ENCODE results near the gene UBE2N. TPM values are rescaled to one million over a fixed set of nuclear protein-coding genes. Genes with fewer than 3 reads are reported as not detected.

The UBE2N gene
- total RNA-seq, 1 experiment from 2014 or later = 177 TPM

GRCh38 chr12:93427779-93428564, 13.8 kb downstream of the UBE2N start:
- CTCF ChIA-PET = no interaction called here
- Histone ChIP-seq H3K36me3 (ENCODE audit: insufficient read depth, low read length, poor library complexity, severe bottlenecking) (no peaks in the 10 kb centered on the region), H3K27me3 (replicated peaks; ENCODE audit: insufficient read depth, low read depth, low read length, poor library complexity) (no peaks in the 10 kb centered on the region), H3K9me3 (ENCODE audit: low read depth, low read length, poor library complexity, severe bottlenecking) (no peaks in the 10 kb centered on the region), H3K4me3 (ENCODE audit: low read depth, low read length, poor library complexity, severe bottlenecking) (no peak overlapping the region), H3K27ac (ENCODE audit: low read depth, low read length, poor library complexity, severe bottlenecking) (no peak overlapping the region), H3K4me1 (ENCODE audit: insufficient read depth, low read length, poor library complexity, severe bottlenecking) (peaks cover 44% of the 10 kb centered on the region)
- POLR2A ChIA-PET (ENCODE audit: low non-redundant PET) = interaction anchor here (0.6 kb wide), 1 partner anchor 23 kb away, joined by 3 read pairs; no protein-coding TSS in a partner anchor
- BruUV-seq (replicated peaks) = no TSS peak
- TF ChIP-seq CTCF (conservative IDR thresholded peaks at IDR 0.05; ENCODE audit: low read depth, low read length) (no peak), EZH2 (IDR thresholded peaks at IDR 0.05; ENCODE audit: borderline replicate concordance, low read depth, low read length, poor library complexity, severe bottlenecking) (no peak)
- DNase-seq (ENCODE audit: low spot score) = no peak
- intact Hi-C loops (cut with micrococcal nuclease; ENCODE audit: unreplicated experiment) = loop anchor here (10.0 kb wide), 1 partner anchor 677 kb away; no protein-coding TSS in a partner anchor

- H3K4me3 ChIP-seq (ENCODE audit: low read depth, low read length, poor library complexity, severe bottlenecking) = no peak overlapping the region
- no TSS peak for BruUV-seq (replicated peaks)
- ChIA-PET POLR2A (ENCODE audit: low non-redundant PET) (interaction anchor here (0.7 kb wide), 1 partner anchor 15 kb away, joined by 3 read pairs; the partner anchor contains the start of gene UBE2N), CTCF (interaction anchor here (0.7 kb wide), 1 partner anchor 8 kb away, joined by 5 read pairs; no protein-coding TSS in a partner anchor)
- H3K36me3 ChIP-seq (ENCODE audit: insufficient read depth, low read length, poor library complexity, severe bottlenecking) = no peaks in the 10 kb centered on the region
- H3K27ac ChIP-seq (ENCODE audit: low read depth, low read length, poor library complexity, severe bottlenecking) = peak overlapping the region; percentile 33
- no peak for DNase-seq (ENCODE audit: low spot score)
- no peaks in the 10 kb centered on the region for H3K9me3 ChIP-seq (ENCODE audit: low read depth, low read length, poor library complexity, severe bottlenecking)
- peaks cover 59% of the 10 kb centered on the region for H3K4me1 ChIP-seq (ENCODE audit: insufficient read depth, low read length, poor library complexity, severe bottlenecking)
- no peaks in the 10 kb centered on the region for H3K27me3 ChIP-seq (replicated peaks; ENCODE audit: insufficient read depth, low read depth, low read length, poor library complexity)
- TF ChIP-seq CTCF (conservative IDR thresholded peaks at IDR 0.05; ENCODE audit: low read depth, low read length) = no peak
- intact Hi-C loops (cut with micrococcal nuclease; ENCODE audit: unreplicated experiment) = loop anchor here (10.0 kb wide), 1 partner anchor 678 kb away; no protein-coding TSS in a partner anchor
Observed at GRCh38 chr12:93426412-93426805, 15.3 kb downstream of the UBE2N start.

- BruUV-seq (replicated peaks) = no TSS peak
- Histone ChIP-seq H3K27ac (ENCODE audit: low read depth, low read length, poor library complexity, severe bottlenecking) (peak overlapping the region; percentile 21), H3K4me3 (ENCODE audit: low read depth, low read length, poor library complexity, severe bottlenecking) (no peak overlapping the region), H3K4me1 (ENCODE audit: insufficient read depth, low read length, poor library complexity, severe bottlenecking) (peaks cover 63% of the 10 kb centered on the region), H3K27me3 (replicated peaks; ENCODE audit: insufficient read depth, low read depth, low read length, poor library complexity) (no peaks in the 10 kb centered on the region), H3K9me3 (ENCODE audit: low read depth, low read length, poor library complexity, severe bottlenecking) (no peaks in the 10 kb centered on the region), H3K36me3 (ENCODE audit: insufficient read depth, low read length, poor library complexity, severe bottlenecking) (no peaks in the 10 kb centered on the region)
- TF ChIP-seq CTCF (conservative IDR thresholded peaks at IDR 0.05; ENCODE audit: low read depth, low read length) (no peak), EZH2 (IDR thresholded peaks at IDR 0.05; ENCODE audit: borderline replicate concordance, low read depth, low read length, poor library complexity, severe bottlenecking) (no peak)
- ChIA-PET CTCF (interaction anchor here (0.7 kb wide), 1 partner anchor 8 kb away, joined by 5 read pairs; no protein-coding TSS in a partner anchor), POLR2A (ENCODE audit: low non-redundant PET) (no interaction called here)
- intact Hi-C loops (cut with micrococcal nuclease; ENCODE audit: unreplicated experiment) = loop anchor here (10.0 kb wide), 1 partner anchor 679 kb away; no protein-coding TSS in a partner anchor
- DNase-seq (ENCODE audit: low spot score) = no peak
Observed at GRCh38 chr12:93425736-93426411, 15.9 kb downstream of the UBE2N start.

Data from A673 (cell line).